Epithelial cell of umbilical artery (primary cell): Measurements from ENCODE around the gene TAF6L. TPM values are rescaled to one million over a fixed set of nuclear protein-coding genes. Genes with fewer than 3 reads are reported as not detected.

Experiments used
- total RNA-seq: library from RNA; depleted of rRNA; stranded (reverse); fragments of >200 nt; gene quantifications from 2 replicates; pipeline ENCODE4 v1.2.3, GENCODE V29; 2014

Gene TAF6L, protein sequence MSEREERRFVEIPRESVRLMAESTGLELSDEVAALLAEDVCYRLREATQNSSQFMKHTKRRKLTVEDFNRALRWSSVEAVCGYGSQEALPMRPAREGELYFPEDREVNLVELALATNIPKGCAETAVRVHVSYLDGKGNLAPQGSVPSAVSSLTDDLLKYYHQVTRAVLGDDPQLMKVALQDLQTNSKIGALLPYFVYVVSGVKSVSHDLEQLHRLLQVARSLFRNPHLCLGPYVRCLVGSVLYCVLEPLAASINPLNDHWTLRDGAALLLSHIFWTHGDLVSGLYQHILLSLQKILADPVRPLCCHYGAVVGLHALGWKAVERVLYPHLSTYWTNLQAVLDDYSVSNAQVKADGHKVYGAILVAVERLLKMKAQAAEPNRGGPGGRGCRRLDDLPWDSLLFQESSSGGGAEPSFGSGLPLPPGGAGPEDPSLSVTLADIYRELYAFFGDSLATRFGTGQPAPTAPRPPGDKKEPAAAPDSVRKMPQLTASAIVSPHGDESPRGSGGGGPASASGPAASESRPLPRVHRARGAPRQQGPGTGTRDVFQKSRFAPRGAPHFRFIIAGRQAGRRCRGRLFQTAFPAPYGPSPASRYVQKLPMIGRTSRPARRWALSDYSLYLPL
- total RNA-seq, result 19.8 and 26.7 TPM in 2 replicates

DNA sequence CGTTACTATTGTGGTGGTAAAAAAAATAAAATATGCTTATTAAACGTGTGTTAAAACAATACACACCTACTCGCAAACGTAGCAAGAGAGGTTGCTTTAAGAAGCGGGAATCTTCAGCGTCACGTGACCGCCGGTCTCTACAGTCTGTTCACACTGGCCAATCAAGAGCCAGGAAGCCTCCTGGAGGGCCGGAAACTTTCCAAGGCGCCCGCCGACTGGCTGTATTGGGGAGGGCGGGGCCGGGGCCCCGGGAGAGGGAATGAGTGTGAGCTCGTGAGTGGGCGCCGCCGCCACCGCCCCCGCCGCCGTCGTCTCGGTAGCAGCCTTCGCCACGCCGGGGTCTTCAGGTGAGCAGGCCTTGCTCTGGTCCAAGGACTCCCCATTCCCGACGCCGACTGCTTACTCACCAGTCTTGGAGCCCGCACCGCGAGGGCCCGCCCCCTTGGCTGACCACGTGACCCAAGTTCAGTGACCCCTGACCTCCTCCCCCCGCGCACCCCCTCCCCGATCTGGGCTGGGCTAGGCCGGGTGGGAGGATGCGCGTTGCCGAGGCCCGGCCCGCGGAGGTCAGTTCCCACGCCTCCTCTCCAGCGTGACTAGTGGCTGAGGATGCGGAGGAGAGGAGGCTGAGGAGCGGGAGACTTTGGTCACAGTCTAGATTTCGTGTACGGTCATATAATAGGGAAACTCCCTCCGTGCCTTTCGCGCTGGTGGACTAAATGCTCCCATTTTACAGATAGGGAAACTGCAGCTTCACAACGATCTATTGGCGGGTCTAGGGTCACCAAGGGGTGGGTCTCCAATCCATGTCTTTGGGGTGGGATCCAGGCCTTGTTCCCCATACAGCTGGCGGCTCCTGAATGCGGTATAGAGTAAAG, at the start of gene TAF6L:
TSS of gene TAF6L (plus strand) at position 253 of the 878 bp plus-strand sequence. CDS start 4,388 bp downstream, outside the sequence.

DNA sequence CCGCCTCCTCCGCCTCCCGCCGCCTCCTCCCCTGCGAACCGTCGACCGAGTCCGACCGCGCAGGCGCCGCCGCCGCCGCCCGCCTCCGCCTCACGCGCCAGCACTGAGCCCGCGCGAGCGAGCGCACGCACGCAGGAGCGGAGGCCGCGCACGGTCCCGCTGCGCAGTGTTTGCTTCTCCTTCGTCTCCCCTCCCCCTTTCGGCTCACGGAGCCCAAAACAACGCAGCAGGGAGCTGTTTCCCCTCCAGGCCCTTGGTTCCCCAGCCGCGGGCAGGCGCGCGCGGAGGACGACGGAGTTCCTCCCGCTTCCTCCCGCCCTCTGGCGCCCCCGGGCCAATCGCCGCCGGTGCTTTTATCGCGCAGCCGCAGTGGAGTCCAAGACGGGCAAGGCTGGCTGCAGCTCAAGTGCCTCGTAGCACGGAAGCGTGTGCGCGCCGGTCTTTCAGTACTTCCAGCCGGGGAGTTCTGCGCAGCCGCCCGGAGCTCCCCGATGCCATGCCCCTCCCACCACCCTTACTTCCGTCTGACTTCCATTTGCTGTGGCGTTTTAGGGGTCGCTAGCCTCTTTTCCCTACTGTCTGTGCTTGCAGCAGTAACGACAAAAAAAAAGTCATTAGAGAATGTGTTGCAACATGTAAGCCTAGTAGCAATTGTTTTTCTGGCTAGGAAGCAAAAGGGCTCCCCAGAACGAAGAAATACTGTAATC, 43.9 kb upstream of the TAF6L start, which contains the start of gene HNRNPUL2:
TSS of gene HNRNPUL2 (minus strand) at position 293 of the 707 bp plus-strand sequence. CDS start 301 bp downstream, outside the sequence.

DNA sequence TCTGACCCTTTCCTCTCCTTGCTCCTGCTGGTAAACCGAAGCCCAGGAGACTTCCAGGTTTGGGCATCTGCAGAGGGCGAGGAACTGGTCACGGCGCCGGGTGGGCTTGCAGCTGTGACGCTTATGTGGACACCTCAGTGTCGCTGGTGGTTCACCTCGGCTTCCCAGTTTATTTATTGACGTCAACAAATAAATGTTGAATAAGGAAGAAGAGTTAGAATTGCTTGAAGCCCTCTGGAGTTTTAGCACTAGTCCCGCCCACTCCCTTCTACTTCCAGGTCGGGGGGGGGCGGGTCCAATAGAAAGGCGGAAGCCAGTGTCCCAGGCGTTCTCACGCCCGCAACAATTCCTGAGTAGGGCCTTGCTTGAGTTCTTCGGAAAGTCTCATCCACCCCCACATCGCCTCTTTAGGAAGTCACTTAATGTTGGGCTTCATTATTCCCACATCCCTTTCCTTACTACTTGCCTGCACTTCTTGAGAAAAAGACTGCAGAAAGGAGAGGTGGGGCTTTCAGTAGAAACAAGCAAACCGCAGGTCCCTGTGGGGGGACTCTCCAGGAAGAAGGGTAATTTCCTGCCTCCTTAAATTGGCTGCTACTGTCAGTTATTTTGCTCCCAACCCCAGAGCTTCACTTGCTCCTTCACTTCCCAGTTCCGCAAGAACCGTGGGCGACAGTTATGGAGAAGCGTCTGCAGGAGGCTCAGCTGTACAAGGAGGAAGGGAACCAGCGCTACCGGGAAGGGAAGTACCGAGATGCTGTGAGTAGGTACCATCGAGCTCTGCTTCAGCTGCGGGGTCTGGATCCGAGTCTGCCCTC, 42.8 kb upstream of the TAF6L start, which contains the start of gene TTC9C:
TSS of gene TTC9C (plus strand) at position 316 of the 818 bp plus-strand sequence. CDS start at position 679, 363 bp downstream.

DNA sequence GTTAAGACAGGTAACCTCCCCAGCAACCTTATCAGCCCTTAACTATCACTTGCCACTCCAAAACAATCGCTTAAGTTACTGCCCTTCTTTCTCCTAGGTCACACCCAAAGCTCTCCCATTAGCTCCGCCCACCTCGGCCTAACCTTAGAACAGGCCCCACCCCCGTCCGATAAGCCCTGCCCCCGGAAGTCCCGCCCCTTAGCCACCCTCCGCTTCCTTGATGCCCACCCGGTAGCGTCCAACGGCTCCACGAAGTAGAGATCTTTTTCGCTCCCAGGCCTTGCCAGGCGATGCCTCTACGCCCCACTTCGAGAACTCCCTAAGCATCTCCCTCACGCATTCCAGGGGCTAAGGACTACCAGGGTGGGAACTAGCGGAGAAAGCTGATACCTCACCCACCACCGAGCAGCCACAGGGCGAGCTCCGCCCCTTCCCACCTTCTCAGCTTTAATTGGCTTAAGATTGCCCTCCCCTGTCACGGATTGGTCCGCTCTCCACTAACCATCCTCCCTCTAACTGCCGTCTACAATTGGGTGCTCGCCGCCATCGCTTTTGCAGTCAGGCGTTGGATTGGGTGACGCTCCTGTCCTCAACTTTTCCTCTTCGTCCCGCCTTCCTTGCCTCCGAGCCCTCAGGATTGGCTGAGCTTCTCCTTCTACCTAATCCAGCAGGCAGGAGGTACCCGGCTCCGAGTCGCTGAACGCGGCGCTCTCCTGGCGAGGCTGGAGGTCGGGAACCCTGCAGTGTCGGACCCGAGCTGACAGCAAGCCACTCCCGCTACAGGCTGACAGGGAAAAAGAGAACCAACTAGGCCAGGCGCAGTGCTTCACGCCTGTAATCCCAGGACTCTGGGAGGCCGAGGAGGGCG, 17.2 kb upstream of the TAF6L start, which contains the start of gene ZBTB3:
TSS of gene ZBTB3 (minus strand) at position 425 of the 868 bp plus-strand sequence. CDS start 496 bp downstream, outside the sequence.

DNA sequence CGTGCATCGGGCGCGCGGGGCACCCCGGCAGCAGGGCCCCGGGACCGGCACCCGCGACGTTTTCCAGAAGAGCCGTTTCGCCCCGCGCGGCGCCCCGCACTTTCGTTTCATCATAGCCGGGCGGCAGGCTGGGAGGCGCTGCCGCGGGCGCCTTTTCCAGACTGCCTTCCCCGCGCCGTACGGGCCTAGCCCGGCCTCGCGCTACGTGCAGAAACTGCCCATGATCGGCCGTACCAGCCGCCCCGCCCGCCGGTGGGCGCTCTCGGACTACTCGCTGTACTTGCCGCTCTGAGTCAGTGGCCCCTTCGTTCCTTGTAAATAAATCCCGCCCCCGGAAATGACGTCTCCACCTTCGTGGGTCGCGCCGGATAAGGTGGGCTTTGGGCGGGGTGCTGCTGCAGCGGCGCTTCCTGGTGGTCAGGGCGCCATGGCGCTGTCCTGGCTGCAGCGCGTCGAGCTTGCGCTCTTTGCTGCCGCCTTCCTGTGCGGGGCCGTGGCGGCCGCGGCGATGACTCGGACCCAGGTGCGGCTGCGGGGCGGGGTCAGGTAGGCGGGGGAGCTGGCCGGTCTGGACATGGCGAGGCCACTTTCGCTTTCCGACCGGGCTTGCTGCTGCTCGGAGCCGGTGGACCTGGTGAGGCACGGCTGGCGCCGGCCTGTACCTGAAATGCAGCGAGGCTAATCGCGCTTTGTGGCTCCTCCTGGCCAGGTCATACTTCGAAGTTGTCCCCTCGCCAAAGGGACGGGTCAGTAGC, 16.0 kb downstream of the TAF6L start, which contains the start of gene TMEM179B:
TSS of gene TMEM179B (plus strand) at position 398 of the 755 bp plus-strand sequence. CDS start at position 428, 30 bp downstream.

DNA sequence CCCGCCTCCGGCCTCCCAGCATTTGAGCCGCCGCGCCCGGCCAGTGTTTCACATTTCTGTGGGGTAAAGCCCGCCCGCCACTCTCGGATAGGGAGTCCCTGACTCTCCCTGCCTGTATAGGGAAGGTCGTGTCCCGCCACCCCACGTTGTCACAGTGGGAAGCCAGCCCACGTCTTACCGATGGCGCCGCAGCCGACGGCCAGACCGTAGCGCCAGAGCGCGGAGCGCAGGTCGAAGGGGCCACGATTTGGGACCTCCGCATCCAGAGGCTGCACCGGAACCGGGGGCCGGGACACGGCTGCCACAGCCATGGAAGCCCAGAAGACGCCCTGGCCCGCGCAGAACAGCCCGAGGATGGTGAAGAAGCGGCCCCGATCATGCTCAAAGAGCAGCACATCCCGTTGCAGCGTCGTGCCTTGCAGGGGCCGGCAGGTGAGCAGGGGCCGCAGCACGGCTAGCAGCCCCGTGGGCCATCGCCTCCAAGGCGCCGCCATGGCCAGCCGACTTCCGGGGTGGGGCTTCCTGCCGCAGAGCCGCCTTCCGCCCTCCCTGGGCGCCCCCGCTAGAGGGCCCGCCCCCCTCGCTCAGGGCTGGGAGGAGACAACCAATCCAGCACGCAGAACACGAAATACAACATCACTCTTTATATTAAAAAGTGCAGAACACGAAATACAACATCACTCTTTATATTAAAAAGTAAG, 20.5 kb downstream of the TAF6L start, which contains the start of gene TMEM223:
TSS of gene TMEM223 (minus strand) at position 506 of the 701 bp plus-strand sequence. CDS start at position 494, 12 bp downstream.

DNA sequence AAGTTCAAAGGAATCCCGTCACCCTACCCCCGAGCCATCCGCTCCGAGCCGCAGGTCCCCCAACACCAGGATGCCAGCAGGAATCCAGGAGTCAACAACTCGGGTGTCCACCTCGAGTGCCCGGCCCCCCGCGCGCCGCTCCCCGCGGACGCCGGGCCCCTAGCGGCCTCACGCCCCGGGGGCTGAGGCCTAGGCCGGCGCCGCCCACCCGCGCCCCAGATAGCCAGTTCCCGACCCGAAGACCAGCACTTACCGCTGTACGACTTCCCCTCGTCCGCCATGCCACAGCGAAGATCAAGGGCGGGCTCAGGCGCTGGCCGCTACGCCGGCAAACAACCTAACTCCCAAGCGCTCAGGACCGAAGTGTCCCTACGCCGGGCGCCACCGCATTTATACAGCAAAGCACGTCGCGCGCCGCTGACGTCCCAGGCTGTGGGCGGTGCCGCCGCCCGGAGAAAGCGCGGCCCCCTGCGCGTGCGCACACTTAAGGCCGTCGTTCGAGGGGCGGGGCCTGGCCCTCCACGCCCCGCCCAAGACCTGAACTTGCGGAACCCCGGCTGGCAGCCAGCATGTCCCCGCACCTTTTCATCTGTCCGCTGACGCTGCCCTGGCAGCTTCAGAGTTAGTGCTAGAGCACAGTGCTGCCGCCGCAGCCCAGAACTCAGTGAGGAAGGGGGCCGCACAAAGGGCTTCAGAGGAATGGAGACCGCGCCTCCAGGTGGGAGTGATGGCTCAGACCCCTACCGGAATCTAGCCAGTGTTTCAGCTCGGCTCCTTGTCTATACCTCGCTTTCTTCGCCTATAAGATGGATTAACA, 34.1 kb downstream of the TAF6L start, which contains the start of gene NXF1:
TSS of gene NXF1 (minus strand) at position 365 of the 817 bp plus-strand sequence. CDS start at position 281, 84 bp downstream.

DNA sequence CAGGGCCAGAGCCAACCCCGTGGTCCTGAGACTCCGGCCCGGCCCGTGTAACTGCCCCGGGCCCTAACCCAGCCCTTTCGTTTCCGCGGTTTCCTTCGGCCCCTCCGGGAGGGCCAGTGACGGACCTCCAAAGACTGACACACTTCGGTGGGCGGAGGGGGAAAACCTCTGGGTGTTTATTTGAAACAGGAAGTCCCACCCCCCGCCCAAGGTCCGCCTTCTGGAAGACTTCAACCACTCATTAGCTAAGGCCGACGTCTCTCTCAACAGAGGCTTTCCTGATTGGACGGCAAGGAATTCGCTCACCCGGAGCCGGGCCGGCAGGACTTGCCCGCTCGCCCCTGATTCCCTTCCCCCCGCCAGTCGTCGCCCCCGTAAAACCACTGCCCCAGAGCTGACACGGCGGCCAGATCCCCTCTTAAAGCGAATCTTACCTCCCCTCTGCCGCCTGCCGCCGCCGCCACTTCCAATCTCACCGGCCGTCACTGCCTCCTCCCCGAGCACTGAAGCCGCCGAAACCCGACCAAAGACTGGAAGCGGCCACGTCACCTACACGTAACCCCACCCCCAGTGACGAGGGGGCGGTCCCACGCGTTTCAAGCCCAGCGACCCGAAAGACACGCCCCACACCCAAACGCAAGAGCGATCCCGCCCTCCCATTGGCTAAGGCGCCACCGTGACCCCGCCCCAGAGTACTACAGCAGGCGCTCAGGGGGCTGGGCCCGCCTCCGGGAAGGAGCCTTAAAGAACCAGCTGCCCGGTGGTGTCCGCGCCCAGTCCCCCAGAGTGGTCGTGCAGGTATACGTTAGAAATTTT, 60.5 kb downstream of the TAF6L start, which contains the start of gene STX5:
TSS of gene STX5 (minus strand) at position 532 of the 816 bp plus-strand sequence. CDS start 808 bp downstream, outside the sequence.

DNA sequence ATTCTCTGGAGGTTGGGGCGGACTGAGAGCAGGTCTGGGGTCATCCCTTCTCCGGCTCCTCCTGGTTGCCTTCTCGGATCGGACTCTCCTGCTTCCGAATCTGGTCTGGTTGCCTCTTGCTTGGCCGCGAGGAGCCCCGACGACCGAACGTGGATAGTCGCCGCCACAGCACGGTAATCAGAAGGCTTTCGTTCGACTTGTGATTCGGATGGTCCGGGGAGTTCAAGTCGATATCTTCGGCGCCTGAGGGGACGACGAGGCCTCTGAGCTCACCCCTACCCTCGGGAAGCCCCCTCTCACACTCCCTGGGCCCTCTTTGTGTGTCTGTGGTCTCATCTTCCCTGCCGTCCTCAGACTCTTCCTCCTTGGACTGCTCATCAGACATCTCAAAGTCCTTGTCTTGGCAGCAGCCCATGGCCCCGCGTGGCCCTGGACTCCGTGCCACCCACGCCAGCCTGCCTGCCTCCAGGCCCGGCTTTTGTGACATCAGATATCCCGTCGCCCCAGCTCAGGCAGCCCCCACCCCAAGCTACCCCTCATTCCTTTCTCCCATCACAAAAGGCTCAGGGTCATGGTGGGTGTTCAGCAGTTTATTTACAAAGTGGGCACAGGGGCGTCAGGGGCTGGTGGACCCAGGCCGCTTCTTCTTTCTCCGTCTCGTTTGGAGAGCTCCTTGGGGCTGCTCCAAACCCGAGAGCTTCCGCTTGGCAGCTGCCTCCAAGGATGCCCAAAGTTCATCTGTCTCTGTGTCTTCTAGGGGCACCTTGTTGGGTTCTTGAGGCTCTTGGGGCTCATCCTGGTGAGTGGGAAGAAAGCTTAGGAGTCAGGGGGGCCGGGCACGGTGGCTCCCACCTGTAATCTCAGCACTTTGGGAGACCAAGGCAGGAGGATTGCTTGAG, 61.4 kb downstream of the TAF6L start, which contains the start of gene TEX54:
TSS of gene TEX54 (minus strand) at position 506 of the 899 bp plus-strand sequence.

Other genes with a start within 250 kb of the TAF6L start
- 274 and 293 TPM in 2 replicates for gene AHNAK, start 224.6 kb upstream of the TAF6L start, total RNA-seq
- 1,044 and 1,412 TPM in 2 replicates for gene EEF1G, start 197.5 kb upstream of the TAF6L start, total RNA-seq
- 6.8 and 13.5 TPM in 2 replicates for gene TUT1, start 179.9 kb upstream of the TAF6L start, total RNA-seq
- gene MTA2, start 169.5 kb upstream of the TAF6L start, total RNA-seq, result 186 and 207 TPM in 2 replicates
- 27.3 and 30.1 TPM in 2 replicates for gene EML3, start 158.6 kb upstream of the TAF6L start, total RNA-seq
- gene ROM1, start 158.1 kb upstream of the TAF6L start, total RNA-seq, result 5.3 and 5.8 TPM in 2 replicates
- 20.1 and 28.7 TPM in 2 replicates for gene B3GAT3, start 149.4 kb upstream of the TAF6L start, total RNA-seq
- 213 and 230 TPM in 2 replicates for gene GANAB, start 124.8 kb upstream of the TAF6L start, total RNA-seq
- gene INTS5, start 118.1 kb upstream of the TAF6L start, total RNA-seq, result 22.8 and 24.4 TPM in 2 replicates
- gene C11orf98, start 106.2 kb upstream of the TAF6L start, total RNA-seq, result 38.7 and 44.4 TPM in 2 replicates
- gene CSKMT, start 106.1 kb upstream of the TAF6L start, total RNA-seq, result 3.6 and 13.3 TPM in 2 replicates
- gene UQCC3, start 99.7 kb upstream of the TAF6L start, total RNA-seq, result 9.7 and 11.2 TPM in 2 replicates
- 4.2 and 5.5 TPM in 2 replicates for gene LBHD1, start 99.1 kb upstream of the TAF6L start, total RNA-seq
- gene UBXN1, start 92.3 kb upstream of the TAF6L start, total RNA-seq, result 137 and 210 TPM in 2 replicates
- under 0.01 and 0.30 TPM in 2 replicates for gene LRRN4CL, start 81.9 kb upstream of the TAF6L start, total RNA-seq
- 20.2 and 24.0 TPM in 2 replicates for gene BSCL2, start 64.0 kb upstream of the TAF6L start, total RNA-seq
- 0.32 TPM in 1 of 2 replicates, not detected in the other for gene GNG3, start 63.7 kb upstream of the TAF6L start, total RNA-seq
- gene HNRNPUL2, start 43.9 kb upstream of the TAF6L start, total RNA-seq, result 5.8 and 11.9 TPM in 2 replicates
- 34.4 and 38.9 TPM in 2 replicates for gene TTC9C, start 42.9 kb upstream of the TAF6L start, total RNA-seq
- 10.9 and 11.4 TPM in 2 replicates for gene ZBTB3, start 17.2 kb upstream of the TAF6L start, total RNA-seq
- 86.7 and 113 TPM in 2 replicates for gene POLR2G, start 9.8 kb upstream of the TAF6L start, total RNA-seq
- 22.5 and 26.6 TPM in 2 replicates for gene TMEM179B, start 16.0 kb downstream of the TAF6L start, total RNA-seq
- 13.4 and 21.8 TPM in 2 replicates for gene TMEM223, start 20.6 kb downstream of the TAF6L start, total RNA-seq
- 16.6 and 26.3 TPM in 2 replicates for gene NXF1, start 34.0 kb downstream of the TAF6L start, total RNA-seq
- 27.7 and 36.1 TPM in 2 replicates for gene STX5, start 60.7 kb downstream of the TAF6L start, total RNA-seq
- gene TEX54, start 61.4 kb downstream of the TAF6L start, total RNA-seq, result not detected in 2 replicates
- 70.8 and 74.3 TPM in 2 replicates for gene WDR74, start 68.2 kb downstream of the TAF6L start, total RNA-seq
- 146 and 249 TPM in 2 replicates for gene SLC3A2, start 109.5 kb downstream of the TAF6L start, total RNA-seq
- gene CHRM1, start 150.0 kb downstream of the TAF6L start, total RNA-seq, result not detected in 2 replicates
- not detected in 2 replicates for gene SLC22A6, start 213.6 kb downstream of the TAF6L start, total RNA-seq
- not detected in 2 replicates for gene SLC22A8, start 244.4 kb downstream of the TAF6L start, total RNA-seq